MCF 10A (cell line): ENCODE results near the gene SHISA6. TPM values are rescaled to one million over a fixed set of nuclear protein-coding genes. Genes with fewer than 3 reads are reported as not detected.

ENCODE experiments used
- BruUV-seq: library from RNA; stranded (reverse); fragments of 400-500 nt; replicated peaks from 2 replicates; lab custom pipeline; 2021; lab: Mats Ljungman, UMichigan
- CTCF ChIA-PET: fragments of 300-600 bp; sonication (Branson Sonifier 250); formaldehyde crosslinking; extraction: SDS; loops from one replicate; lab custom pipeline; 2021; ENCODE audit warnings: antibody characterized with exemption, inconsistent platforms; lab: Yijun Ruan, JAX
- POLR2A ChIA-PET: fragments of 300-600, 350-650 bp; sonication (Branson Sonifier 250); formaldehyde crosslinking; extraction: SDS; loops from one replicate; lab custom pipeline; 2020; ENCODE audit warnings: antibody characterized with exemption, inconsistent platforms; lab: Yijun Ruan, JAX
- DNase-seq: peaks from one replicate; pipeline ENCODE4 v3.0.0-alpha.2; 2018; ENCODE audit not compliant: unreplicated experiment
- H3K27ac Mint-ChIP-seq: one replicate; pipeline ENCODE4 v1.8.0; 2022; ENCODE audit warnings: mild to moderate bottlenecking, low read depth, mixed read lengths; ENCODE audit not compliant: unreplicated experiment
- H3K27me3 Mint-ChIP-seq: one replicate; pipeline ENCODE4 v1.8.0; 2022; ENCODE audit warnings: mixed read lengths; ENCODE audit not compliant: insufficient read depth, unreplicated experiment
- H3K36me3 Mint-ChIP-seq: one replicate; pipeline ENCODE4 v1.8.0; 2022; ENCODE audit warnings: mild to moderate bottlenecking, moderate library complexity, mixed read lengths; ENCODE audit not compliant: insufficient read depth, unreplicated experiment
- H3K4me1 Mint-ChIP-seq: one replicate; pipeline ENCODE4 v1.8.0; 2022; ENCODE audit warnings: mixed read lengths; ENCODE audit not compliant: insufficient read depth, unreplicated experiment
- H3K4me3 Mint-ChIP-seq: one replicate; pipeline ENCODE4 v1.8.0; 2022; ENCODE audit warnings: mild to moderate bottlenecking, moderate library complexity, mixed read lengths; ENCODE audit not compliant: unreplicated experiment
- H3K9me3 Mint-ChIP-seq: one replicate; pipeline ENCODE4 v1.8.0; 2022; ENCODE audit warnings: mixed read lengths; ENCODE audit not compliant: unreplicated experiment
- CTCF ChIP-seq: fragments of 200-600 bp; IDR thresholded peaks from one replicate; pipeline ENCODE4 v1.8.0; 2022; ENCODE audit warnings: antibody characterized with exemption, mild to moderate bottlenecking; ENCODE audit not compliant: unreplicated experiment
- intact Hi-C: fragments of 100-400 bp; cut with micrococcal nuclease; formaldehyde crosslinking; loops from 2 replicates; pipeline ENCODE4 v1.14.1; 2022
- total RNA-seq: library from RNA; stranded (reverse); gene quantifications from 2 replicates; pipeline ENCODE4 v1.2.3, GENCODE V29; 2022

The SHISA6 gene
- total RNA-seq, 1 experiment from 2014 or later, result not detected

DNA sequence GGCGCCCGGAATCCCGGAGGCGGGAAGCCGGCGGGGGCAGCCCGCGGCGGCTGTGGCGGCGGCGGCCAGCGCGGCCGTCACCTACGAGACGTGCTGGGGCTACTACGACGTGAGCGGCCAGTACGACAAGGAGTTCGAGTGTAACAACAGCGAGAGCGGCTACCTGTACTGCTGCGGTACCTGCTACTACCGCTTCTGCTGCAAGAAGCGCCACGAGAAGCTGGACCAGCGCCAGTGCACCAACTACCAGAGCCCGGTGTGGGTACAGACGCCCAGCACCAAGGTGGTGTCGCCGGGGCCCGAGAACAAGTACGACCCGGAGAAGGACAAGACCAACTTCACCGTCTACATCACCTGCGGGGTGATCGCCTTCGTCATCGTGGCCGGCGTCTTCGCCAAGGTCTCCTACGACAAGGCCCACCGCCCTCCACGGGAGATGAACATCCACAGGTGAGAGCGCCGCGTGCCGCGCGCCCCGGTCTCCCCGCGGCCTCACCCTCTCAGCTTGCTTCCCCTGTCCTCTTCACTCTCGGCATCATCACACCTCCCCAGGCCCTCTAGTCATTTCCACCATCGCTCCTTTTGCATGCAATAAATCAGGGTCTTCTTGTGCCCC lies 706 bp downstream of the SHISA6 start:
- Mint-ChIP-seq H3K36me3 (no peaks in the 10 kb centered on the region), H3K4me1 (peaks cover 14% of the 10 kb centered on the region), H3K4me3 (no peak overlapping the region), H3K9me3 (peaks cover 7% of the 10 kb centered on the region), H3K27me3 (peaks cover 10% of the 10 kb centered on the region), H3K27ac (no peak overlapping the region)
- BruUV-seq, result no TSS peak
- POLR2A ChIA-PET, result no interaction called here
- DNase-seq, result no peak
- intact Hi-C loops, result no loop called here
- TF ChIP-seq CTCF, result no peak
- CTCF ChIA-PET, result no interaction called here

DNA sequence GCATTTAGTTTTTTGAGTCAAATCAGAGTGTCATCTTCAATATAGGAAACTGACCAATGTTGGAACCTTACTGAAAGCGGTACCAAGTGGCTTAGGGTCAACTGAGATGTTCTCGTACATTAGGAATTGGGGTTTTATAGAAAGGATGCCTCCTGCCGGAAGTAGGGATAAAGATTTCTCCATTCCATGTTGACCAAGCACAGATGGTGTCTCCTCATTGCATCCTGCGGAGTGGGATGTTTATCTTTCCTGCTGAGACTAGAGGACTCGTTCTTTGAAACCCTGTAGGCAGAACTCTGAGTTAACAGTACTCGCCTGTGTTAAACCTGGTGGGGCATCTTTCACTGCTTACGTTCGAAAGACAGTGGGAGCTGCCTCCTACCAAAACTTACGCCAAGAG lies 1.4 kb downstream of the SHISA6 start:
- Mint-ChIP-seq H3K4me1 (peaks cover 14% of the 10 kb centered on the region), H3K36me3 (no peaks in the 10 kb centered on the region), H3K9me3 (peaks cover 1% of the 10 kb centered on the region), H3K27ac (no peak overlapping the region), H3K27me3 (peaks cover 3% of the 10 kb centered on the region), H3K4me3 (no peak overlapping the region)
- no peak for TF ChIP-seq CTCF
- intact Hi-C loops, result no loop called here
- DNase-seq, result no peak
- BruUV-seq, result no TSS peak
- ChIA-PET POLR2A (no interaction called here), CTCF (no interaction called here)

GRCh38 chr17:11244776-11245175 lies 3.8 kb downstream of the SHISA6 start:
- ChIA-PET CTCF (no interaction called here), POLR2A (no interaction called here)
- Mint-ChIP-seq H3K9me3 (no peaks in the 10 kb centered on the region), H3K27ac (no peak overlapping the region), H3K36me3 (no peaks in the 10 kb centered on the region), H3K4me3 (no peak overlapping the region), H3K27me3 (no peaks in the 10 kb centered on the region), H3K4me1 (peaks cover 8% of the 10 kb centered on the region)
- DNase-seq, result no peak
- intact Hi-C loops, result no loop called here
- BruUV-seq, result no TSS peak
- TF ChIP-seq CTCF, result no peak

- TF ChIP-seq CTCF, result no peak
- H3K27ac Mint-ChIP-seq, result no peak overlapping the region
- no peak overlapping the region for H3K4me3 Mint-ChIP-seq
- CTCF ChIA-PET, result no interaction called here
- no peaks in the 10 kb centered on the region for H3K36me3 Mint-ChIP-seq
- no peak for DNase-seq
- peaks cover 8% of the 10 kb centered on the region for H3K4me1 Mint-ChIP-seq
- no peaks in the 10 kb centered on the region for H3K27me3 Mint-ChIP-seq
- intact Hi-C loops, result no loop called here
- no peaks in the 10 kb centered on the region for H3K9me3 Mint-ChIP-seq
- BruUV-seq, result no TSS peak
- POLR2A ChIA-PET, result no interaction called here
Measured at GRCh38 chr17:11245187-11245586, 4.2 kb downstream of the SHISA6 start.
